OCI-M1 (cell line): ENCODE measurements around the gene OBP2B.
"Not testable (repeated sequence)": the region's sequence is repeated elsewhere in the genome, so short reads cannot be mapped to it uniquely, and the experiment has no call there.

ENCODE experiments used
- DNase-seq: peaks from one replicate; lab custom pipeline; 2025; lab: John Stamatoyannopoulos, UW

OBP2B gene

GRCh38 chr9:133238272-133238850 lies 29.3 kb upstream of the OBP2B start:
- DNase-seq = peak; percentile 34

DNA sequence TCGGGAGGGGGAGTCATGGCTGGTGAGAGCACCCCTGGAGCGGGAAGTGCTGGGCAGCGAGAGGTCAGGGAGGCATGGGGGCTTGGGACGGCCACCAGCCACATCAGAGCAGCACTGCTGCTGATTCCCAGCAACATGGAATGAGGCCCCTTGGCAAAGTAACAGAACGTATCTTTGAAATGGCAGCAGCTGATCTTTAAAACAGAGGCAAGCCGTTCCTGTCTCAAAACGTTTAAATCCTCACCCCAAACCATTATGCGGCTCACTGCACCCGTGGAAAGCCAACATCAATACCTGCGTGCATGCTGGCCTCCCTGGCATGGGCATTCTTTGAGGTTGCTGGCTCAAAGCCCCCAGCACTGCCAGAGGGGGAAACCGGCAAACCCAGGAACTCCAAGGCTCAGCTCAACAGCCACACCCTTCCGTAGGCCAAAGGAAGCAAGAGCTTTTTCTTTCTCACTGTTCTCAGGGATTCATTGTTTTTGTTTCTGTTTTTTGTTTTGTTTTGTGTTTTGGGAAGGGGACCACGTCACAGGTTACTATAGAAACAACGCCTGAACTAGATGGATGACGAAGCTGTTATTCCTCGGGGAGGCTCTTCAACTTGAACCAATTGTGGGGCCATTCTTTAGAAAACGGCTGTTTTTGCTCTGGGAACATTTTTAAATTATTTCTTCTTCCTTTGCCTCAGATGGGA lies 28.1 kb upstream of the OBP2B start:
- DNase-seq = no peak

DNA sequence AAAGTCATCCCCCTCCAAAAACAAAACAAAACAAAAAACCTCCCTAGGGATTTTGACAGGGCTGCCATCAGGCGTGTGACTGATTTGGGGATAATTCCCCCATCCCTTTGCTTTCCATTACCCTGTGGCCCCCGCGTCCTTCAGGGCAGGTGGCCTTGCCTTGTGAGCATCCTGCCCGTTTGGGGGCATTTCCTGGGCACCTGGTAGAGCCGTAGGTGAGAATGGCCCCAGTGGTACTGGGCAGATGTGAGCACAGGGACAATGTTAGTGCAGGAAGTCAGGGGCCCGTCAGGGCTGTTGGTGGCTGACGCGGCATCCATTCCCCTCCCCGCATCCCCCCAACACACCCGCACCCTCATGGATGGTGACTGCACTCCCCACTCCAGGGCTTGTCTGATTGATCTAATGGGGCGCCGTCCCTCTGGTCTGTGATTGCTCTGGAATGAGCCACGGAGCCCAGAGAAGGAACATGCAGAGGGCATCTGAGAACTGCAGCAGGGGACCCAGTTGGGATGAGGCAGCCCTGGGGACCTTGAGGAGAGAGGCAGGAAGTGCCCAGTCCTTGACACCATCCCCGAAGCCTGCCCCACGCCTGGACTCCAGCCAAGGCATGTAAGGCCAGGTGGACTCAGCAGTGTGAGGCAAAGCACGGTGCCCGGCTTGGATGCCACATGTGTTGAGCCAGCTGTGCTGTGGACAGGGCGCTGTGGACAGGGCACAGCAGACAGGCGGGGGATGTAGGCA lies 27.4 kb upstream of the OBP2B start:
- not testable (repeated sequence) for DNase-seq

GRCh38 chr9:133235549-133236222 lies 26.6 kb upstream of the OBP2B start:
- DNase-seq = no peak

DNA sequence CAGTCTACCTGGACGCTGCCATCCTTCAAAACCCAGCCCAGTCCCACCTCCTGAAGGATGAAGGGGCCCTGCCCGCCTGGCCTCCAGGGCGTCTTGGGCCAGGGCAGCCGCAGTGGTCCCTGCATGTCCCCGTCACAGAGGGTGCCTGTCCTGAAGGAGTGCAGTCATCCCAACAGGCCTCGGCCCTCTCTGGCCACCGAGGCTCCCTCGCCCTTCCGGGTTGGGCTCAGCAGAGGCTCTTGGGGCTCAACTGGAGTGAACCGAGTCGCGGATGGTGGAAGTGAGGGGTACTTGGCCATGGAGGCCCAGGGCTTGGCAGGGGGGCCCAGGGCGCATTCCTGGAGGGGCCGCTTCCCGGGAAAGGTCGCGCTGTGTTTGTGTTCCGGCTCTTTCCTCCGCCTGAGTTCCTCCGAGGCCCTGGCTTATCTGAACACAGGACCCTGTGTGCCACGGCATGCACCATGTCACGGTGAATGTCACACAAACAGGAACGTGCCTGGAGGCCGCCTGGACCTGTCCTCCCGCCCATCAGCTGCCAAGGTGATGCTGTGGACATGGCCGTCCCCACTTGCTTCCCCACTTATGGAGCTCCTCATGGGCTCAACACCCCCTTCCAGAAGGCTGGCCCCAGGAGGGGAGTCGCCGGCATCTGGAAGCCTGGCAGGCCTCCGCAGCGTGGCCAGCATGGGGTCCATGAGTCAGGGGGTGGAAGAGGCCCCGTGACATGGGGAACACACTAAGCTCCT lies 25.7 kb upstream of the OBP2B start:
- DNase-seq = no peak

GRCh38 chr9:133233681-133234432 lies 24.8 kb upstream of the OBP2B start:
- DNase-seq = no peak

DNA sequence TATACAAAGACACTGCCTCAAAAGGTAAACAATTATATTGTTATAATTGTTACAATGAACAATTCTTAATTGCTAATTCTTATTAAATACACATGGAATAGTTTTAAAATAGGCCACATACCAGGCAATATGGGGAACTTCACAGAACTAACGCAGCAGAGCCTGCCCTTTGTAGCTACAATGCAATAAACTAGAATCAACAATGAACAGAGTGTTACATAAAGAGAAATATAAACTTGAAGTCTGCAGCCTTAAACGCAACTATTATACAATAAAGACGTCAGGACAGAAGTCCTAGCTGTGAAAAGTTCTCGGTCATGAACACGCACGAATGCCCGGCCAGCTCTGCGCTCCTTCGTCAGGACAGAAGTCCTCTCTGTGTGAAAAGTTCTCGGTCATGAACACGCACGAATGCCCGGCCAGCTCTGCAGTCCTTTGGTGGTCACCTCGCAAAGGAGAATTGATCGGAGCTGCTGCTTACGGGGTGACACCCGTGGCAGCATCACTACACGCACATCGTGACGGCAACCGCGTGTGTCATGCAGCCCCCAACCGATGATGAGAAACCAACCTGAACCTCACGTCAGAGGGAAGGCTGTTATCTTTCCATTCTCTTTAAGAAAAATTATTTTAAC lies 23.0 kb upstream of the OBP2B start:
- DNase-seq = not testable (repeated sequence)

DNA sequence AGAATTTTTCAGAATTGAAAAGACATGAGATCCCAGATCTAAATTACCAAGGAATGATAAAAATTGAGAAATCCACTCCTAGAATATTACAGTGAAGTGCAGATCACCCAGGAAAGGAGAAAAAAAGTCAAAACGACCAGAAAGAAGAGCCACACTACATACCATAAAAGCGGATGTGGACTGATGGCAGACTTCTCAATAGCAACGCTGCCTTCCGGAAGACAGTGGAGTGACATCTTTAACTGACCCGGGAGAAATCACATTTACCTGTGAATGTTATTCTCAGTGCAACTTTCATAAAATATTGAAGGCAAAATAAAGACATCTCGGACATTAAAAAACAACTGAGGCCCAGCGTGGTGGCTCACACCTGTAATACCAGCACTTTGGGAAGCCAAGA lies 21.5 kb upstream of the OBP2B start:
- not testable (repeated sequence) for DNase-seq

- no peak for DNase-seq
Measured at GRCh38 chr9:133230093-133230492, 21.0 kb upstream of the OBP2B start.

DNA sequence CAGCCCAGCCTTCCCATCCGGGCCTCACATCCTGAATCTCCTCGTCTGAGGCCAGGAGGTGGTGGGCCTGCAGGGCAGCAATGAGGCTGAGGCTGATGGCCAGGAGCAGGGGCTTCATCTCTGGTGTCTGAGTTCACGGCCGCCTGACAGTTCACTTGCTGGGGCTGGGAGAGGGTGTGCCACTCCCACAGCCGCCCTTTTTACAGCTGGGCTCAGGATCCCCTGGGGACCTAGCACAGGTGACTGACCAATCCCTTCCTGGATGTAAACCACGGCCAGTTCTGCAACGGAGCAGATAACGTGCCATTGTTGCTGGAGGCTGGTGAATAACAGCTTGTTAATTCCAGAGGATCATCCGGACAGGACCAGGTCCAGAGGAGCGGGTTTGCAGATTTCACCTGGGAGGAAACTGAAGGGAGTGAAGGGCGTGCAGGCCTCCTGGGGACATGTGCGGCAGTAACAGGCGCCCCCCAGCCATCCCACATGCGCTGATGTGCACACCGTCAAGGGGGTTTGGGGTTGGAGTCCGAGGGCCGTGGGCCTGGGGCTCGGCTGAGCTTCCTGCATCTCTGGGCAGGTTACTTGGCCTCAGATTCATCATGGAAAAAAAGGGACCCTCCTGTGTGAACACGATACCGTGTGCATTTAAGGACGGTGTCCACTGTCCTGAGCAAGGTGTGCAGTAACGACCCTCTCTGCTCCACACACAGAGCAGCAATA lies 19.6 kb upstream of the OBP2B start:
- not testable (repeated sequence) for DNase-seq

DNA sequence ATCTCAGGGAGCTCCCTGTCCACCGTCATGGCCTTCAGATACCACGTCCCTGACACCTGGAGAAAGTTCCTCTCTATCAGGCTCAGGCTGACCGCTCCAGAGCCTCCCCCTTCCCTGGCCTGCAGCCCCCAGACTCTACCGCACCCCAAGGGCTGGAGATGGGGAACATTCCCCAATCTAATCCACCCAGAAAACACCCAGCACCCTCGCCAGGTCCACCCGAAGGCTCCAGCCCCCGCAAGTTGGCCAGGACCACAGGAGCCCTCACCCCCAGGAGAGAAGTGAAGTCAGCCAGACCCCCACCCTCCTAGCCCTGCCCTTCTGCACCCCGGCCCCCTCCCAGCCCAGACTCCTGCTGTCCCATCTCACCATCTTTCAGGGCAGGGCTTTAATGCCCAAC lies 18.9 kb upstream of the OBP2B start:
- DNase-seq = not testable (repeated sequence)

DNA sequence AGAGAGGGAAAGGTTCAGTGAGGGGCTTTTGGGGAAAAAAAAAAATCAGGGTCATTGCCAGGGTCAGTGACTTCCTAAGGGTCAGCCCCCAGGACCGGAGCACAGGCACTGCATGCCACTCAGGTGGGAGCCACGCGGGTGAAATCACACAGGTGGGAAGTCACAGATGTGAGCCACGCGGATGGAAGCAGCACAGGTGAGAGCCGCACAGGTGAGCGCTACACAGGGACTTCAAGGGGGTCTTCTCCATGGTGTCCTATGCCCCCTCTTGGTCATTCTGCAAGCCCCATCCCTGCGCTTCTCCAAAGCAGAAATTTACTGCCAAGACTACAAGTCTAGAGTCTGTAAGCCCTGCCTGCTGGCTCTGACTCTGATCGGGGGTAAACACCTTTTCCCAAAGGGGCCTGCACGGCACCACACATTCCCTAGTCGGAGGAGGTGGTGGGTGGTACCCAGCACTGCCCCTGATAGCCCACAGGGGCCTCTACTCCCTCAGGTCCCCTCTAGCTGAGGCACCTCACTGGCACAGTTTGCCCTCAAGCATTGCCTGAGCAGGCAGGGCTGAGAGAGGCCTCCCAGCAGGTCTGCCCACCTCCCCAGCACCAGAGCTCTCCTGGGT lies 18.3 kb upstream of the OBP2B start:
- no peak for DNase-seq

GRCh38 chr9:133226219-133227171 lies 17.4 kb upstream of the OBP2B start:
- no peak for DNase-seq

DNA sequence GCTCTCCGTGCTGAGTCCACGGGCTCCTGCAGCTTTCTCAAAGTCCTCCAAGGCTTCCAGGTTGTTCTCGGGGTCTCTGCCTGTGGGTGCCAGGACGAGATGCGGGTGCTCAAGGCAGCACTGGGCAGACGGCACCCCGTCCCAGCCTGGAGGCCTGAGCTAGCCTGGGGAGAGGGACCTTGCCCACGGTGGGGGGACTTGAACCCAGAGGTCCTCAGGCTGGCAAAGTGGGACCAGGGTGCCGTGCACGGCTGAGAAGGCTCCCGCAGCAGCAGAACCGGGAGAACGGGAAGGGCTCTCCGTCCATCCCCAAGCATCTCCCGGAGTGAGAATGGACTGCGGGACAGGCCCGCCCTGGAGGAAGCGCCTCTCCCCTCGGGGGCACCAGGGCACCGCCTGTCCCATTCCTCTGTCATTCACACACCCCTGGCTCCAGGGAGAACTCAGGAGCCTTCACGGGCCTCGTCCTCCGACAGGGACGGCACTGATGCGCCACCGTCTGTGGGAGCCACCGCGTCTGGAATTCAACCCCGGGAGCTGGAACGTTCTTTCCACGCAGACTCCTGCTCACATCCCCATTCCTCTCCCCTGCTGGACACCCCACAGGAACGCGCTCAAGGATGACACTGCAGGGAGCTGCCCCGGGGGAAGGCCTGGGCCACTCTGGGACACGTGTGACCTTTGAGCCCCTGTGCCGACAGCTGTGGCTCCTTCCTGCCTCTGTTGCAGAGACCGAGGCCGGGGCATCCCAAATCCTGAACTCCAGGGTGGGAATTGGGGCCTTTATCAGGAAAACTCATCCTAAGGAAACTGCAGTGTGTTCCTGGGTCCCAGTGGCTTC lies 16.3 kb upstream of the OBP2B start:
- DNase-seq = no peak

DNA sequence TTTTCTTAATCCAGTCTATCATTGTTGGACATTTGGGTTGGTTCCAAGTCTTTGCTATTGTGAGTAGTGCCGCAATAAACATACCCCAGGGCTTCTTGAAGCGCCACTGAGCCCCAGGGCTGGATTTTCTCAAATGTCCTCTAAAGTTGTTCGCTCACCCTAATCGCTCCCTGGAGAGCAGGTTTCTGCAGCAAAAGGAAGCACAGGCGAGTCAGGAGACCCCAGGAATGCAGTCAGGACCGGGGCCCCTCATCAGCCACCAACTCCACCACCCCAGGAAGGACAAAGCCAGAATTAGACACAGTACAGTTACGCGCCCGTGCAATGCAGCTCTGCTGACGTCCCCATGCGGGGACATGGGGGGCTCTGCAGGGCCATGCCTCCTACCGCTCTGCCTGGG lies 15.7 kb upstream of the OBP2B start:
- no peak for DNase-seq

GRCh38 chr9:133223159-133223756 lies 14.2 kb upstream of the OBP2B start:
- not testable (repeated sequence) for DNase-seq

GRCh38 chr9:133221994-133222393 lies 12.9 kb upstream of the OBP2B start:
- DNase-seq = not testable (repeated sequence)
